DMS153 (cell line): Measurements from ENCODE around the gene AATK.

ENCODE experiments used
- DNase-seq: peaks from one replicate; lab custom pipeline; 2025; lab: John Stamatoyannopoulos, UW

The AATK gene, protein sequence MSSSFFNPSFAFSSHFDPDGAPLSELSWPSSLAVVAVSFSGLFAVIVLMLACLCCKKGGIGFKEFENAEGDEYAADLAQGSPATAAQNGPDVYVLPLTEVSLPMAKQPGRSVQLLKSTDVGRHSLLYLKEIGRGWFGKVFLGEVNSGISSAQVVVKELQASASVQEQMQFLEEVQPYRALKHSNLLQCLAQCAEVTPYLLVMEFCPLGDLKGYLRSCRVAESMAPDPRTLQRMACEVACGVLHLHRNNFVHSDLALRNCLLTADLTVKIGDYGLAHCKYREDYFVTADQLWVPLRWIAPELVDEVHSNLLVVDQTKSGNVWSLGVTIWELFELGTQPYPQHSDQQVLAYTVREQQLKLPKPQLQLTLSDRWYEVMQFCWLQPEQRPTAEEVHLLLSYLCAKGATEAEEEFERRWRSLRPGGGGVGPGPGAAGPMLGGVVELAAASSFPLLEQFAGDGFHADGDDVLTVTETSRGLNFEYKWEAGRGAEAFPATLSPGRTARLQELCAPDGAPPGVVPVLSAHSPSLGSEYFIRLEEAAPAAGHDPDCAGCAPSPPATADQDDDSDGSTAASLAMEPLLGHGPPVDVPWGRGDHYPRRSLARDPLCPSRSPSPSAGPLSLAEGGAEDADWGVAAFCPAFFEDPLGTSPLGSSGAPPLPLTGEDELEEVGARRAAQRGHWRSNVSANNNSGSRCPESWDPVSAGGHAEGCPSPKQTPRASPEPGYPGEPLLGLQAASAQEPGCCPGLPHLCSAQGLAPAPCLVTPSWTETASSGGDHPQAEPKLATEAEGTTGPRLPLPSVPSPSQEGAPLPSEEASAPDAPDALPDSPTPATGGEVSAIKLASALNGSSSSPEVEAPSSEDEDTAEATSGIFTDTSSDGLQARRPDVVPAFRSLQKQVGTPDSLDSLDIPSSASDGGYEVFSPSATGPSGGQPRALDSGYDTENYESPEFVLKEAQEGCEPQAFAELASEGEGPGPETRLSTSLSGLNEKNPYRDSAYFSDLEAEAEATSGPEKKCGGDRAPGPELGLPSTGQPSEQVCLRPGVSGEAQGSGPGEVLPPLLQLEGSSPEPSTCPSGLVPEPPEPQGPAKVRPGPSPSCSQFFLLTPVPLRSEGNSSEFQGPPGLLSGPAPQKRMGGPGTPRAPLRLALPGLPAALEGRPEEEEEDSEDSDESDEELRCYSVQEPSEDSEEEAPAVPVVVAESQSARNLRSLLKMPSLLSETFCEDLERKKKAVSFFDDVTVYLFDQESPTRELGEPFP (N-terminal part only)

DNA sequence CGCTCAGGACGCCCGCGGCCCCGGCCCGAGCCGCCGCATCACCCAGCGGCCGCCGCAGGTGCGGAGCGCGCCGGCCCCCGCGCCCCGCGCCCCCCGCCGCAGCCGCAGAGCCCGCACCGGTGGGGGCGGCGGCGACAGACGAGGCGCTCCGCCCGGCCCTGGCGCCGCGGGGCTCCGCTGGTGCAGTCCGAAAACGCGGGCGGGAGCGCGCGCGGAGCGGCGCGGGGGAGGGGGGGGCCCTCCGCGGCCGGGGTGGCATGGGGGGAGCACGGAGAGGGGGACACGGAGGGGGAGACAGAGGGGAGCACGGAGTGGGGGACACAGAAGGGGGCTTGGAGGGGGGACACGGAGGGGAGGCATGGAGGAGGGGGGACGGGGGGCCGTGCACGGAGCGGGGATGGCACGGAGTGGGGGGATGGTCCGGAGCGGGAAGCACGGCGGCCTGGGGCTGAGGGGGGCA, at the start of gene AATK:
TSS of gene AATK (minus strand) at position 189 of the 460 bp plus-strand sequence. CDS start 229 bp downstream, outside the sequence.
- DNase-seq: no peak

DNA sequence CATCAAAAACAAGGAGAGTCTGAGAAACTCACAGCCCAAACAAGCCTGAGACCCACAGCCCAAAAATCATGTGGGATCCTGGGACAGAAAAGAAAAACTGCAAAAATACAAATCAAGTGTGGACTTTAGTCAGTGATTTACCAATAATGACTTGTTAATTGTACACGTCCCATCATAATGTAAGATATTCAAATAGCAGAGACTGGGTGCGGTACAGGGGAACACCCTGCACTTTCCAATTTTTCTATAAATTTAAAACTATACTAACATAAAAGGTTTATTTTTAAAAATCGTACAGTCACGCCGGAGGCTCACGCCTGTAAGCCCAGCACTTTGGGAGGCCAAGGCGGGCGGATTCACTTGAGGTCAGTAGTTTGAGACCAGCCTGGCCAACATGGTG, 48.0 kb upstream of the AATK start:
- DNase-seq: no peak

DNA sequence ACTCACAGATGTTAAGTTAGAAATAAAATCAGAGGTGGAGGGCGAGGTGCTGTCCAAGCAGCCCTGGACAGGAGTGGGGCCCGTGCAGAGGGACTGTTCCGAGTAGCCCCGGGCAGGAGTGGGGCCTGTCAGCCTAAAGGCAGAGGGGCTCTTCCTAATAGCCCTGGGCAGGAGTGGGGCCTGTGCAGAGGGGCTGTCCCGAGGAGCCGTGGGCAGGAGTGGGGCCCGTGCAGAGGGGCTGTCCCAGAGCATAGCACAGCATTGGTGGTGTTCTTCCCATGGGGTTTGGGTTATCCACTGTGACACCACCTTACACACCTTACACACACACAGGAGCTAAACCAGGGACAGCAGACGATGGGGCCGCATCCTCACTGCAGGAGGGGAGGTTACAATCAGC, 46.3 kb upstream of the AATK start:
- no peak for DNase-seq

DNA sequence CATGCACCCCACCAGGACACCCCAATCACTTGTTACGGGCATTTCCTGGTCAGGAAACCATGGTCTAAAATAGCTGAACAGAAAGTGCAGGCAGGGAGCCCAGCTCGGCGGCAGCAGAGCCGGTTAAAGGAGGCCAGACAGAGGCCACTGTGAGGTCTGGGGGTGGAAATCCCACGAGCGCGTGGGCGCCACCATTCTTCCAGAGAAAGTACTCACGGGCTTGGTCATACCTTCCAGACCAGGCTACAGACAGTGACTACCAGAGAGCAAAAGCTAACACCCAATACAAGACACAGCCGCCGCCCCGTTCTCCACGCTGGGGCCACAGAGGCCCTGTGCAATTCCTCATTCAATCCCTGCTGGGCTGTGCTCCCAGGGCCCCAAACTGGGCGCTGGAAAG, 44.8 kb upstream of the AATK start:
- no peak for DNase-seq

DNA sequence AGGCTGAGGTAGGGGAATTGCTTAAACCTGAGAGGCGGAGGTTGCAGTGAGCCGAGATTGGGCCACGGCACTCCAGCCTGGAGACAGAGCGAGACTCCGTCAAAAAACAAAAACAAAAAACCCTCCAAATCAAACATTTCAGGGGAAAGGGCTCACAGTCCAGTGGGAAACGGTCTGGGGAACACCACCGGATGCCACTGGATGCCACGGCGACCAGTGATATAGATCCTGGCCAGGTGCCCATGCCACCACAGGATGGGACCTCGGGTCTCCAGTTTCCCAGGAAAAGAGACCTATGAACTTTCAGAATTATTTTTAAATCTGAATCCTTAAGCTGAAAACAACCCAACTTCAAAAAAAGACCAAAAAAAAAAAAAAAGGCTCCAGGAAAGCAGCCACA, 44.4 kb upstream of the AATK start:
- no peak for DNase-seq

DNA sequence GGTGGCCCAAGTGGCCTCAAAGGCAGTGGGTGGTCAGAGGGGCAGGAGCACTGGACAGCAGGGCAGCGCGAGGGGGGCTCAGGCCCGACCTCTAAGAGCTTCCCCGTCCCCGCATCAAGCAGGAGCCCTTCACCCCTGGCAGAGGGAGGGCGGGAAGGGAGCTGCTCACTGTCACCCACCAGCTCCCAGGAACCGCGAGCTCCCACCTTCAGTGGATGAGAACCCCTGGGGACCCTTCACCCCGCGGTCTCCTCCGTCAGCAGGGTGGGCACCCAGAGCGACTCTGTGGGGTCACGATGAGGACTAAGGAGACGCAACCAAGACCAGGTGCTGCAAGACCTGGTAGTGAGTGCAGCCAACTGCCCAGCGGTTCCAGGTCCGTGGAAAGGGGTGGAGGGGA, 43.1 kb upstream of the AATK start:
- DNase-seq: no peak

DNA sequence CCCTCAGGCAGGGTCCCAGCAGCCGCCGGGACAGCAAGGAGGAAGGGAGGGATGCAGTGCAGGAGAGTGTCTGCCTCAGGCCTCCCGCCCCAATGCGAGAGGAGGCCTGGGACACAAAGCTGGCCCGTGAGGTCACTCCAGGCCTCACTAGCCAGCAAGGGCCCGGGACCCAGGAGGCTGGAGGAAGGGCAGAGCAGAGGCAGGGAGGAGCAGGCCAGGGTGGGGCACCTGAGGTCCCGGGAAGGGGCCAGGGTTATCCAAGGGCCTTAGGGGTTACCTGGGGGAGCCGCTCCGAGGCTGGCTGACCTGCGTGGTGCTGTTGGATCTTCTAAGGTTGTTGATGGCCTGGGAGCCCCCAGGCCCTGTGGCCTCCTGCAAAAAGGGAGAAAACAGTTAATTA, 42.6 kb upstream of the AATK start:
- DNase-seq: no peak

DNA sequence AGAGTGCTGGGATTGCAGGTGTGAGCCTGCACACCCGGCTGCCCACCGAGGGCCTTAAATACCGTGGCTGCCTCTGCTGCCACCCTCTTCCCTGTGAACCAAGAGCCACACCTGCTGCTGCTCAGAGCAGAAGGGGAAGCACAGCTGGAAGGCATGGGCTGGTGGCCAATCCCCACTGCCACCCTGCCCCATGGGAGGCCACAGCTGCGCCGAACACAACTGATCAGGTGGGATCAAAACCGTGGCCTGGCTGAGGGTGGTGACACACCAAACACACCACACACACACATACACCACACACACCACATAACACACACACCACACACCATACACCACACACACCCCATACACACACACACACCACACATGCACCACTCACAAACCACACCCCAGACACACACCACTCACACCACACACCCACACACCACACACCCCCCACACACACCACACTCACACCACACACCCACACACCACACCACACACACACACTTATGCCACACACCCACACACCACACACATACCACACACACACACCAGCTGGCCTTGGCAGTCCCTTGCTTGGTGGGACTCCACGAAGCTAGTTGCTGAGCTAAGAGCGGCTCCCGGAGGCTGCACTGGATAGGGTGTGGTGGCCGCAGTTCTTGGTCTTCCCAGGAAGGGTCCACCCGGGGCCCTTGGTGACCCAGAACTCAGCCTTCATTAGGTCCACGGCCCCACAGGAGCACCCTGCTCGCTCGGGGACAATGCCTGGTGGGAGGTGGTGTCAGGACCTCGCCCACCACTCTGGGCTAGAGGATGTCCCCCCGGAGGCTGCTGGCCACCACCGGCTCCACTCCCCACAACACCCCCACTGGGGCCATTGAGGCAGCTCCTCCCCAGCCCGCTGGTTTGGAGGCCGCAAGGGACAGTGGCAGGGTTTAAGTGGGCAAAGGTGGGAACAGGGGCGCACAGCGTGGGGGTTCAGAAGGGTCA, 41.9 kb upstream of the AATK start:
- no peak for DNase-seq

DNA sequence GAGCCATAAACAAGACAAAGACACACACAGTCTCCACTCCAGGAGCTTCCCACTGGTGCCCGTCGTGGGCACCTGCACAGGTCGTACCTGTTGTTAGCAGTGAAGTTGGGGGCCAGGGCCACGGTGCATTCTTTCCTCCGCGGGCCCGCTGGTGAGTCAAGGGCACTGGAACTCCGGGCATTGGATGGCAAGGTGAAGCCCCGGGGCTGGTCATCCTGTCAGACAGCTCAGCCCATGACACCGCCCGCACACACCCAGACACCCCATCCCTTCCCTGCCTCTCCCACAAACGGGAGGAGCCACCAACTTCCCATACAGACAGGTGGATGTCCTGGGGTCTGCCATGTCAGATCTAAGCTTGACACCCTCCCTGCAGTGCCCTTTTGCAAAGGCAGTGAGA, 40.6 kb upstream of the AATK start:
- DNase-seq: no peak

DNA sequence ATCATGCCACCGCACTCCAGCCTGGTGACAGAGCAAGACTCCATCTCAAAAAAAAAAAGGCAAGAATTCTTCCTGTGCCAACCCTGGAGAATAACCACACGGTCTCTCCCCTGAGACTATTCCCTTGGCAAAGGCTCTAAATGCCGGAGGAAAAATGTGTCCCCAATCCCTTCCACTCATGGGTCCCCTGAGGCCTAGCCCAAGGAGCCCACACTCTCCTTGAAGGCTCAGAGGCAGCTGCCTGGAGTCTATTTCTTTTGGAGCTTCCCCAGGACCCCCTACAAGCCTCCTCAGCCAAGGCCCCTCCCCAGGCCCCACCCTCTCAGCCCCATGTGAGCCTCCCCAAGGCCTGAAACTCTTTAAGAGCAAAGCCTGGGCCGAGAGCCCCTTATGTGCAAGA, 40.1 kb upstream of the AATK start:
- no peak for DNase-seq

DNA sequence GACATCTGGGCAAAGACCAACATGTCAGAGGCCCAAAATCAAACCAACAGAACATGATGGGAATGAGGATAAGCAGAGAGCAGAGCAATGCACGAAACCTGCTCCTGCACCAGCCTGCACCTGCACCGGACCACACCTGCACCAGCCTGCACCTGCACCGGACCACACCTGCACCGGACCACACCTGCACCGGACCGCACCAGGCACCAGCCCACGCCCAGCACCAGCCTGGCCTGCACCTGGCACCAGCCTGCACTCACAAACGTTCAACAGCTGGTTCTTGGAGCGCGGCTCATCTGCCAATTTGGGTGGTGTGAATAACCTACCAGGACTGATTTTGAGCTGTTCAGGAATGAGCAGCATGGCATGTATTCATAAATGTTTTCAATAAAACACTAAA, 38.6 kb upstream of the AATK start:
- no peak for DNase-seq

DNA sequence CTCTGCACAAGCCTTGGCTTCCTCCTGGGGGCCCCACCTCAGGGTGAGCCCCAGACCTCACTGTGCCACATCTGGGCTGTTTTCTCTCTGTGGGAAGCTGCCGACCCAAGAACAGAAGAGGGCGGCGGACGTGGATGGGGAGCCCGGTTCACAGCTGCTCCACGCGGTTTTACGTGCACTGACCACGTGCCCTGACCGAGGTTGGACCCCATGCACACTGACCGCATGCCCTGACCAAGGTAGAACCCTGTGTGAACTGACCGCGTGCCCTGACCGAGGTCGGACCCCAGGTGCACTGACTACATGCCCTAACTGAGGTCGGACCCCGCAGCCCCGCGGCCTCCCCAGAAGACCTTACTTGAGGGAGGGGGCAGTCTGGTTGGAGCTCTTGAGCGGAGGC, 37.1 kb upstream of the AATK start:
- DNase-seq: no peak

DNA sequence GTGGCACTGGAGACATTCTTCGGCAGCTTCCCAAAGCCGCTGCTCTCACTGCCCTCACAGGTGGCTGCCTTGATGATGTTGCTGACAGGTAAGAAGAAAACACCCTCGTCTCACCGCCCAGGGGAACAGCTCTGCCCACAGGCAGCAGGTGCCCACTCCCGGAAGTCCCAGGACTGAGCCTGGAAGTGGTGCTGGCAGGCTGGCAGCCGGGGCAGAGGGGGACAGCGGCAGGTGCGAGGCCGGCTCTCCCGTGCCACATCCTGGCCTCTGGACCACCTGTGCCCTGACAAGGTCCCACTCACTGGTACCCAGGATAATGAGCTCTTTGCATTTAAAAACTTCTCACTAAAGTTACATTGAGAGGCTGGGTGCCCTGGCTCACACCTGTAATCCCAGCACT, 36.3 kb upstream of the AATK start:
- no peak for DNase-seq

DNA sequence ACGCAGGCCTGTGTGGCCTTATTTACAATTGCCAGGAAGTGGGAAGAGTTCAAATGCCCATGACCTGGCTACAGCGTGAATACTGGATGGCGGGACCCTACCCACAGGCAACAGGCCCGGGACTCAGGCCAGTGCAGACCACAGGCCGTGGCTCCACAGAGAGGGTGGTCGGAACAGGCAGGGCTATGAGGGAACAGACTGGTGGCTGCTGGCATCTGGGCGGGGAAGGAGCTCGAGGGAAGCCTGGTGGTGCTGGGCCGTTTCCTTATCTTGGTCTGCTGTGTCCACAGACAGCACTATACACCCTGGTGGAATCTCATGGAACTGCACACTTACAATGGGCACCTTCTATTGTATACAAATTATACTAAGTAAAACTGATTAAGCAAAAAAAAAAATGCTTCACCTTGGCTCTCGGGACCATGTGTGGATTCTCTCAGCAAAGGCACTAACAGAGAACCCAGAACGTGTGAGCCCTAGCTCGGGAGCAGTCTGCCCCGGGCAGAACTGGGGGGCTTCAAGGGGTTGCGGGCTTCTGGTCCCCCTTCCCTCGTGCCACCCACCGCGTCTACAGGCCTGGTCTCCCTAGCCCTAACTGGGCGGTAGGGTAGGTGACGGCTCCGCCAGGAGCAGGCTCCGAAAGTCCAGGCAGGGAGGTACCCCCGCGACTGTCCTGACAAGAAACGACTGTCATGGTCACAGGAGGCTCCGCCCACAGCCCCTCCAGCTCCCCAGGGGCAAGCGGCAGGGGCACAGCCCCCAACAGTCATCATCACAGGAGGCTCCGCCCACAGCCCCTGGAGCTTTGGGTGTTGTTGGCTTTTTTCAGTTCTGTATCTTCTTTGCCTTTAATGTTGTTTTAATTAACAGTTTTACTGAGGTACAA, 34.9 kb upstream of the AATK start:
- no peak for DNase-seq

DNA sequence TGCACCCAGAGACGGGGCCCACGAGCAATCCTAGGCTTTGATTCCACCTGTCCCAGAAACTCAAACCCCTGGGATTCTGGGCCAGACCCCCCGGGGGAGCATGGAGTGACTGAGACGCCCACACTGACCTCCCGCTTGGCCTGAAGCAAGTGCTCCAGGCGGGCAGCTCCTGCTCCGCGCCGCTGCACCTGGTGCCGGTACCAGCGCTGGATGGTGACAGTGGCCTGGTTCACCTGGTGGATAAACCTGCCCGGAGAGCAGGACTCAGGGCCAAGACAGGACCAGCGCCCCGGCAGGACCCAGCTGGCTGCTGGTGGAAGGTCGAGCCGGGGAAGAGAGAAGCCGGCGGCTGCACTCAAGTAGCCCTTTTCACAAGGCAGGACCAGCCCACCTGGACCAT, 34.2 kb upstream of the AATK start:
- DNase-seq: no peak

DNA sequence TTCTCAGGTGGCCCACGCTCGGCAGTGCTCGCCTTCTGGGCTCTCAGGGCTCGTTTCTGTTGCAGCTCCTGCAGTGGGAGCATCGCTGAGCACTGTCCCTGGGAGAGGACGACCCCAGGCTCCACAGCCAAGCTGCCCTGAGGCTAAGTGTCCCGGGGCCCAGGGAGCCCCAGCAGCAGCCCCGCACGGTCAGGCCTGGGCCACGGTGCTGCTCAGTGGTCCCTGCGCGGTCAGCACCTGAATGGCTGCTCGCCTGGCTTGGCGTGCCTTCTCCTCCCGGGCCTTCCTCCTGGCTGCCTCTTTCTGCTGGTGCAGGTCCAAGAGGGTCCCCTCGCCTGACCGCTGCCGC, 33.4 kb upstream of the AATK start:
- DNase-seq: no peak

DNA sequence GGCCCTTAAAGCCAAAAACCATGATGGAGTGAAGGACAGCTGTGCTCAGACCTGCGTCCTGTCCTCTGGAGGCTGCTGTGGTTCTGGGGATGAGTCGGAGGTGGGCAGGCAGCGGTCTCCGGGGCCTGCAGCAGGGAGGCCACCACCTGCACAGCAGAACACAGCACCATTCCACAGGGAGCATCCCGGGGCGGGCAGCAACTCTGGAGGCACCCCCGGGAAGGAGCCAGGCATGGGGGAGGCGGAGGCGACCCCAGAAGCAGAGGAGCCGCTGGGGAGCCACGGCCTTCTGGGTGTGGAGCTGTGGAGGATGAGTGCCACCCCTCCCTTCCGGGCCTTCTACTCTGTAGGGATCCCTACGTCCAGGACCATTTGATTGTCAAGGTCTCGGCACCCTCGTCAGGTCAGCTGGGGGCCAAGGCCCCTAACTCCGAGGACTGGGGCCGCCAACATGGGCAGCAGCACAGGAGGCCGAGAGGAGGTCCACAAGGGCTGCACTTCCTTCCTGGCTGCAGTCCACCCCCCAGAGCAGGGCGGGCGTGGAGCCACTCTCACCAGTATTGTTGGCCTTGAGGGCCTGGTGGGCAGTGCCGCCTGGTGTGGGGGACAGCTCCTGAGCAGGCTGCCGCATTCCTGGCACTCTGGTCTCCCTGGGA, 32.9 kb upstream of the AATK start:
- no peak for DNase-seq

DNA sequence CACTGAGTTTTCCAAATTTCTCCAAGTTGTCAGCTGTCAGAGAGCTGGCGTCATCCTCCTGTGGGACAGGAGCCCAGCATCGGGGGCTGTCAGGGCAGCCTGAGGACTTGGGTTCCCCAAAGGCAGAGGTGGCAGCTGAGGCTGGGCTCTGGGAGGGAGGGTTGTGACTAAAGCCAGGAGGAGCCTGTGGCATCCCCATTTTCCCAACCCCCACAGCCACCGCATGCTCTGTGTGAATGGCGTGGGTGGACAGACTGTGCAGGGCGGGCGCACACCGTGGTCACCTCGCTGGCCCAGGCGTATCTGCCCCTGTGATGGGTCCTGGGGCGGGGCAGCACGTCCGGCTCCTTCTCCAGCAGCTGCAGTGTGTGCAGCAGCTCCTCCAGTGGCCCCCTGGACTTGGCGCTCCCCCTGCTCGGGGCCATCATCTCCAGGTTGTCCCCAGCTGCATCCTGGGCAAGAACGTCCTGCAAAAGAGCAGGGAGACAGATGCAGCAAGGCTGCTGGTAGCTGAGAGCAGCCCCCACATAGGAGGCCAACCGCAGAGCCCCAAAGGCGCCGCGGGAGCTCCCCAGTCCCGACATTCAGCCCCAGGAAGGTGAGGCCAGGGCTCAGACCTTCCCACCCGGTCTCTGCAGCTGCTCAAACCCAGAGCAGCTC, 31.9 kb upstream of the AATK start:
- no peak for DNase-seq

DNA sequence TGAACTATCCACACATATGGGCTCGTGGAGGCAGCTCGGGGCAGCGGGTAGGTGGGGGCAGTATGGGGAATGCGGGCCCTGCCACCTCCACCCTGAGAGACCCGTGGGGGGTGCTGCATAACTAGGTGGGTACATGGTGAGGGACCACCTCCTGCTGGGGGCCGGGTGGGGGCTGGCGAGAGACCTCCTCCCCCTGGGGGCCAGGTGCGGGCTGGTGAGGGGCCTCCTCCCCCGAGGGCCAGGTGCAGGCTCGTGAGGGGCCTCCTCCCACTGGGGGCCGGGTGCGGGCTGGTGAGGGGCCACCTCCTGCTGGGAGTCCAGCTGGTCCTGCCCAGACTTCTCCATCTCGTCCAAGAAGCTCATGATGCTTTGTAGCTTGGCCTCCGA, 31.4 kb upstream of the AATK start:
- no peak for DNase-seq
